GM18907 (cell line): ENCODE measurements around the gene GUCA2B.

Experiments
- ATAC-seq: cut with Tn5 transposase; IDR thresholded peaks from one replicate; pipeline ENCODE4 v1.9.1; 2021; ENCODE audit warnings: mild to moderate bottlenecking, moderate library complexity; ENCODE audit not compliant: unreplicated experiment

Gene GUCA2B

DNA sequence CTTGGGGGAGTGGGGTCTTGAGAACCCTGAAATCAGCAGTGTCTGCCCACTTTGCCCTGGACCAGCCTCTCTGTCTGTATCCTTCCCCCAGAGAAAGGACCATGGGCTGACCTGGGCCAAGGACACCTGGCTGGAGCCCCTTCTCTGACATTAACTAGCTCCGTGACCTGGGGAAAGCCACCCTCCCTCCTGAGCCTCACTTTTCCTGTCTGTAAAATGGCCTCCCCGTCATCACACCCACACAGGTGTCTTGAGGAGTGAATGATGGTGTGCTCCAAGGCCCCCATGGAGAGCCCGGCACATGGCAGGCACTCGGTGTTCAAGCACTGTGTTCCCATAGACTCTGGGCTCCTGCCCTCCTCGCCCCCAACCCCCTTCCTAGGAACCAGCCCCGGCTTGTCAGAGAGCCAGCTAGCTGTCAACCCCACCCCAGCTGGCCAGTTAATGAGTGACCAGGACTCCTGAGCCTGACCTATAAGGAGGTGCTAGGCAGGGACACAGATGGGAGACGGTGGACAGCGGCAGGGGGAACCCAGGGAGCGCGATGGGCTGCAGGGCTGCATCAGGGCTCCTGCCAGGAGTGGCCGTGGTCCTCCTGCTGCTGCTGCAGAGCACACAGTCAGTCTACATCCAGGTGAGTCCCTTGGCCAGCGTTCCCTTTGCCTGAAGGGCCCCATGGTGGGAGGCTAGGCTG lies at the start of gene GUCA2B:
Gene GUCA2B, plus strand, starts transcription at position 504 of the 694 bp plus-strand sequence. Its CDS starts 41 bp downstream, at position 545.
- no peak for ATAC-seq

DNA sequence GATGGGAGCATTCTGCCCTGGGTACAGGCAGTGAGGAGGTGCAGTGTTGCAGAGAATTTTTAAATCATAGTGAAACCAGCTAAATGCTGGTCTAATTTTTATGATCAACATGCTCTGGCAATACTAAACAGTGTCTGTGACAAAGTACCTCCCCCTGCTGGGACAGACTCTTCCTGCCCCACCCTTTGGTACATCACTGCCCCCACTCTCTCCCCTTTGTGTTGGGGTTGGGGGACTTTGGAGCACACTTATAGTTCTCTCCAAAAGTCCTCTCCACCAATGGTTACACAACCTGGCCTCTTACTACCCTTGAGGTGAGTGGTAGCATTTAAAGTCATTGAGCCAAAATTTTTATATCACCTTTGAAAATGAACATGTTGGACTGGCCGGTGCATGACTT lies 48.2 kb upstream of the GUCA2B start:
- no peak for ATAC-seq

DNA sequence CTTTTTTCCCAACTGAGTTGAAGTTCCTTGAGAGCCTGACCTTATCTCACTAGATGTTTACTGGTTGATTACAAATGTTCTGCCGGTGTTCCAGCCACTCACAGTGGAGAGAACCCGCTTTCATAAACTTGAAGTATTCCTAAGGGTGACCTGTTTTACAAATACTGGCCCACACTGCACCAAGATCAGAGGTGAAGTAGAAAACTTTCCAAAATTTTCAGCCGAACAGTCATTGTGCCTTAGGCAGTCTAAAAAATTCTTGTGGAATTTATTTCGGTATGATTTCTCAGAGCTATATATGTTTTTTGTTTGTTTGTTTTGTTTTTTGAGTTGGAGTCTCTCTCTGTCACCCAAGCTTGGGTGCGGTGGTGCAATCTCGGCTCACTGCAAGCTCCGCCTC lies 44.9 kb upstream of the GUCA2B start:
- no peak for ATAC-seq

GRCh38 chr1:42109600-42109999 lies 43.6 kb upstream of the GUCA2B start:
- no peak for ATAC-seq

- ATAC-seq: no peak
These were observed 39.0 kb upstream of the GUCA2B start for GRCh38 chr1:42114229-42114628.

GRCh38 chr1:42117214-42117613 lies 36.0 kb upstream of the GUCA2B start:
- ATAC-seq: no peak

- ATAC-seq: no peak
These were observed 35.1 kb upstream of the GUCA2B start for GRCh38 chr1:42118125-42118524.

DNA sequence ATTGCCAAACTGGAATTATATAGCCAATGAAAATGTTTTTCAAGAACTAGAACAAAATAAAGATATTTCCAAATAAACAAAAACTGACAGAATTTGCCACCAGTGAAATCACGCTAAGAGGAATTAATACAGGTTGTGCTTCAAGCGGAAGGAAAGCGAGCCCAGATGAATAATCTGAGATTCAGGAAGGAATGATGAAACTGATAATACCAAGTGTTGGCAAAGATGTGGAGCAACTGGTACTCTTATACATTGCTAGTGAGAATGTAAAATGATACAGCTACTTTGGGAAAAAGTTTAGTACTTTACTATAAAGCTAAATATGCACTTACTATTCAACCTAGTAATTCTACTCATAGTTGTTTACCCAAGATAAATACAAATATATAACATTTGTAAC lies 30.8 kb upstream of the GUCA2B start:
- no peak for ATAC-seq

GRCh38 chr1:42125552-42125951 lies 27.7 kb upstream of the GUCA2B start:
- ATAC-seq: no peak

GRCh38 chr1:42127767-42128166 lies 25.4 kb upstream of the GUCA2B start:
- ATAC-seq: no peak

DNA sequence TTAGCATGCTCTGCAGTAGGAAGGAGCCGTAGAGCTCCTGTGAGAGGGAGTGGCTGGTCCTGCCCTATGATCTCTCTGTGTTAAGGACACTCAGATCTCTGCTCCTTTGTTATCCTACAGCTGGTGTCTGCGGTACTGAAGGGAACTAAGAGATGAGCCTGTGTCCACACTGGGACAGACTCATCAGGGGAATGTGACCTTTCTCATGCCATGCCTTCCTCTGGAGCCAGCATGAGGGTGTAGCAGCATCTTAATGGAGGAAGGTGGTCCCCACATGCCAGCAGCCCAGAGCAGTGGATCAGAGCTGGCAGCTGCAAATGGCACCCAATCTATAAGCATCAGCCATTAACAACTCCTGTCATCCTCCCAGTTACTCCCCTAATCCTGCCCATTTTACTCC lies 24.7 kb upstream of the GUCA2B start:
- ATAC-seq: no peak

- ATAC-seq: no peak
These were observed 24.2 kb upstream of the GUCA2B start for GRCh38 chr1:42128964-42129363.

- ATAC-seq: no peak
These were observed 23.0 kb upstream of the GUCA2B start for GRCh38 chr1:42130061-42130660.

DNA sequence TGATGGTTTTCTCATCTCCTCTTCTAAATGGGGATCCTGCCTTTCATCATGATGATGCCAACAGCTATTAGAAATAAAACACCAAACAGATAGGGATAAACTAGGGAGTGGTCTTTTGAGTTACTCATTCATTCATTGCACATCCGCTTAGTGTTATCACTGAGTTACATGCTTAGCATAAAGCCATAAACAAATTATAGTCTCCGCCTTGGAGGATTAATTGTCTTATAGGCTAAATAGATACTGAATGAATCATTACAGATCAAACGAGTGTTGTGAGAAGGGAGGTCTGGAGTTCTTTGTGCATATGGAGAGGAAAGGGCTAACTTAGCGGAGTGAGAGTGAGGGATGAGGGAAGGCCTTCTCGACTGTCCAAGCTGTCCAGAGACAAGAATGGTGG lies 19.8 kb upstream of the GUCA2B start:
- no peak for ATAC-seq

- no peak for ATAC-seq
These were observed 19.2 kb upstream of the GUCA2B start for GRCh38 chr1:42133809-42134526.

DNA sequence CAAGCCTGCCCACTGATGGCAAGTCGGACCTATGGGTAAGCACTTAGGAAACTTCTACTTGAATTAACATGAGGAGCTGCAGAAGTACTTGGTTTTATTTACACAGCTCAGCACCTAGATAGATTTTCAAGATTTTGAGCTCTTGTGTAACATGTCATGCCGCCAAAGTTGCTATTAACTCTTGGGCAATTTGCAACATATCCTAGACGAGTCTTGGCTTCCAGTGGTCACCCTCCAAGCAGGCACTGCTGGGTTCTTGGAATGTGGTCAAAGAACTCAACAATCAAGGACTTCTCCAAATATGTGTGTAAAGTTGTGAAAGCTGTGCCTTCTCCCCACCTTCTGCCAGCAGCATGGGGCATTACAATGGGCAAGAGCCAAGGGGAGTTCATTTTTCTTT lies 17.8 kb upstream of the GUCA2B start:
- ATAC-seq: no peak

GRCh38 chr1:42136466-42136865 lies 16.7 kb upstream of the GUCA2B start:
- ATAC-seq: no peak

DNA sequence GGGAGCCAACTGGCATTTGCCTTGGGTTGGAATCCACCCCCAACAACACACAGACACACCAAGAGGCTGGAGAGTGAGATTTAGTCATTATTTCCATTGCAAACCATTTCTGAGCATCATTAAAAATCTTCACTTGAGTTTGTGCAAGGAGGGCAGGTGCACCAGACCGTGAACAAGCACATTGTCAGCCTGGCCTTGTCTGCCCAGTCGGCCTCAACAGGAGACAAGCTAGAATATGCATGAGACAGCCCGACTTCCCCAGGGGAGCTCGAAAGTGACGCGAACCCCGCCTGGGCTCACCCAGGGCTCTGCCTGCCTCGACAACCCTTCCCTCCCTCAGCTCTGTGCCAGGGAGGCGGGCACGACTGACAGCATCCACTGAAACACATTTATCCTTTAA lies 15.4 kb upstream of the GUCA2B start:
- no peak for ATAC-seq

GRCh38 chr1:42138586-42138985 lies 14.6 kb upstream of the GUCA2B start:
- no peak for ATAC-seq

DNA sequence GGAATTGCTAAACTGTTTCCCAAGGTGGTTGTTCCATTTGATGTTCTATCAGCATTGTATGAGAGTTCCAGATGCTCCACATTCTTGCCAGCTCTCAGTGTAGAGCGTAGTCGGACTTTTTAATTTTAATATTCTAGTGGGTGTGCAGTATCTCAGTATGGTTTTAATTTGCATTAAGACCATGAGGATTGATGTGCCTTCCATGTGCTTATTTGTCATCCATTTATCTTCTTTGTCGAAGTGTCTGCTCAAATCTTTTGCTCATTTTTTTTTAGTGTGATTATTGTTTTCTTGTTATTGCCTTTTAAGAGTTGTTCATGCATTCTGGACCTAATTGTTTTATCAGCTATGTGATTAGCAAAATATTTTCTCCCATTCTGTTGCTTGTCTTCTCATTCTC lies 13.8 kb upstream of the GUCA2B start:
- no peak for ATAC-seq

GRCh38 chr1:42140191-42140590 lies 13.0 kb upstream of the GUCA2B start:
- ATAC-seq: no peak

DNA sequence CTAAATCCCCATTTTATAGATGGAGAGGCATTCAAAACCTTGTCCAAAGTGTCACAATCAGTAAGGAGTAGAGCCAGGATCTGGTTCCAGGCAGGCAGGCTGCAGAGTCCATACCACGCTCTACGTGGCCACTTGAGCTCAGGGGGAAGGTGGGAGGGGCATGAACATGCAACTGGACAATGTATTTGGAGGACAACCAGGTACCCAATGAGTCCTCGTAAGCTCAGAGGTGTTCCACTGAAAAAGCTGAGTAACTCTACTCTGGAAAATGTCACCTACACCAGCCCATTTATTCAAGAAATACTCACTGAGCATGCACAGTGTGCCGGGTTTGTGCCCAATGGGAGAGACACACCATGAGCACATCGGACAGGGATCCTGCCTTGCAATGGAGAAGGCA lies 11.2 kb upstream of the GUCA2B start:
- no peak for ATAC-seq
